H9 (cell line): ENCODE results near the gene SKIC8. TPM values are rescaled to one million over a fixed set of nuclear protein-coding genes. Genes with fewer than 3 reads are reported as not detected.

ENCODE experiments used
- DNase-seq: peaks from one replicate; pipeline ENCODE4 v3.0.0-alpha.2; 2017
- H2AFZ ChIP-seq: one replicate; pipeline ENCODE4 v1.6.1; 2013; ENCODE audit warnings: mild to moderate bottlenecking, low read length, control low read depth, moderate library complexity
- H2AK5ac ChIP-seq: 2 replicates; pipeline ENCODE4 v1.6.1; 2013; ENCODE audit warnings: low read length, control low read depth, mixed read lengths; ENCODE audit not compliant: insufficient read length
- H2BK120ac ChIP-seq: one replicate; pipeline ENCODE4 v1.6.1; 2013; ENCODE audit warnings: low read depth, mild to moderate bottlenecking, low read length, control low read depth, inconsistent platforms; ENCODE audit not compliant: poor library complexity, severe bottlenecking
- H2BK12ac ChIP-seq: 2 replicates; pipeline ENCODE4 v1.6.1; 2013; ENCODE audit warnings: low read length, control low read depth, mixed read lengths, low read depth; ENCODE audit not compliant: insufficient read length
- H2BK15ac ChIP-seq: 2 replicates; pipeline ENCODE4 v1.6.1; 2013; ENCODE audit warnings: low read depth, low read length, control low read depth
- H2BK20ac ChIP-seq: one replicate; pipeline ENCODE4 v1.6.1; 2013; ENCODE audit warnings: low read depth, mild to moderate bottlenecking, low read length, control low read depth, inconsistent platforms; ENCODE audit not compliant: poor library complexity, severe bottlenecking
- H2BK5ac ChIP-seq: 2 replicates; pipeline ENCODE4 v1.6.1; 2013; ENCODE audit warnings: low read length, control low read depth, mixed read lengths; ENCODE audit not compliant: insufficient read length
- H3K14ac ChIP-seq: 2 replicates; pipeline ENCODE4 v1.6.1; 2013; ENCODE audit warnings: low read length, control low read depth; ENCODE audit not compliant: insufficient read depth
- H3K18ac ChIP-seq: 2 replicates; pipeline ENCODE4 v1.6.1; 2013; ENCODE audit warnings: low read depth, mild to moderate bottlenecking, mixed read lengths, low read length, control low read depth; ENCODE audit not compliant: insufficient read length
- H3K23ac ChIP-seq: 2 replicates; pipeline ENCODE4 v1.6.1; 2013; ENCODE audit warnings: low read length, control low read depth, mixed read lengths, low read depth; ENCODE audit not compliant: insufficient read length
- H3K23me2 ChIP-seq: 2 replicates; pipeline ENCODE4 v1.6.1; 2013; ENCODE audit warnings: low read depth, mild to moderate bottlenecking, mixed read lengths, low read length, control low read depth; ENCODE audit not compliant: insufficient read length, poor library complexity, severe bottlenecking
- H3K27ac ChIP-seq: 2 replicates; pipeline ENCODE4 v1.5.1; 2013; ENCODE audit warnings: low read length, control low read depth, mixed read lengths, low read depth; ENCODE audit not compliant: insufficient read length
- H3K27me3 ChIP-seq: 2 replicates; pipeline ENCODE4 v1.6.1; 2013; ENCODE audit warnings: low read length, control low read depth, inconsistent platforms; ENCODE audit not compliant: insufficient read depth
- H3K4ac ChIP-seq: 2 replicates; pipeline ENCODE4 v1.6.1; 2013; ENCODE audit warnings: low read depth, mild to moderate bottlenecking, control low read depth, inconsistent platforms, low read length, moderate library complexity
- H3K4me1 ChIP-seq: 2 replicates; pipeline ENCODE4 v1.6.1; 2013; ENCODE audit warnings: low read length, control low read depth, inconsistent platforms; ENCODE audit not compliant: insufficient read depth
- H3K4me2 ChIP-seq: 2 replicates; pipeline ENCODE4 v1.6.1; 2013; ENCODE audit warnings: low read length, control low read depth, mixed read lengths; ENCODE audit not compliant: insufficient read length, insufficient read depth
- H3K56ac ChIP-seq: 2 replicates; pipeline ENCODE4 v1.6.1; 2013; ENCODE audit warnings: low read depth, mild to moderate bottlenecking, mixed read lengths, low read length, control low read depth; ENCODE audit not compliant: insufficient read length
- H3K79me1 ChIP-seq: 2 replicates; pipeline ENCODE4 v1.6.1; 2013; ENCODE audit warnings: low read depth, mild to moderate bottlenecking, moderate library complexity, low read length, control low read depth, inconsistent platforms; ENCODE audit not compliant: insufficient read depth, poor library complexity, severe bottlenecking
- H3K79me2 ChIP-seq: 2 replicates; pipeline ENCODE4 v1.6.1; 2013; ENCODE audit warnings: low read length, control low read depth, inconsistent platforms; ENCODE audit not compliant: insufficient read depth
- H3K9ac ChIP-seq: 2 replicates; pipeline ENCODE4 v1.6.1; 2013; ENCODE audit warnings: low read length, control low read depth, mixed read lengths; ENCODE audit not compliant: insufficient read length; ENCODE audit errors: extremely low read depth
- H3K9me3 ChIP-seq: one replicate; pipeline ENCODE4 v1.6.1; 2013; ENCODE audit warnings: low read depth, low read length, inconsistent platforms; ENCODE audit not compliant: control insufficient read depth
- H3T11ph ChIP-seq: one replicate; pipeline ENCODE4 v1.6.1; 2013; ENCODE audit warnings: mild to moderate bottlenecking, low read length, control low read depth, inconsistent platforms
- H4K20me1 ChIP-seq: one replicate; pipeline ENCODE4 v1.6.1; 2013; ENCODE audit not compliant: control insufficient read depth, insufficient read length, insufficient read depth
- H4K5ac ChIP-seq: 2 replicates; pipeline ENCODE4 v1.6.1; 2013; ENCODE audit warnings: low read depth, mild to moderate bottlenecking, mixed read lengths, low read length, control low read depth; ENCODE audit not compliant: insufficient read length
- H4K8ac ChIP-seq: replicated peaks from 2 replicates; pipeline ENCODE4 v1.6.1; 2013; ENCODE audit warnings: low read length, control low read depth, mixed read lengths, low read depth; ENCODE audit not compliant: insufficient read length
- H4K91ac ChIP-seq: 2 replicates; pipeline ENCODE4 v1.6.1; 2013; ENCODE audit warnings: low read depth, mild to moderate bottlenecking, moderate library complexity, mixed read lengths, low read length, control low read depth; ENCODE audit not compliant: insufficient read length
- H3K27ac Mint-ChIP-seq, 3 experiments: 2 replicates in 2 of 3; 3 replicates in 1 of 3; pipeline ENCODE4 v1.8.0; 2020 to 2021; ENCODE audit warnings: mixed read lengths in 3 of 3, mild to moderate bottlenecking in 1 of 3, moderate library complexity in 1 of 3
- H3K27me3 Mint-ChIP-seq: 2 replicates; pipeline ENCODE4 v1.8.0; 2021; ENCODE audit warnings: low read depth, mild to moderate bottlenecking, moderate library complexity, mixed read lengths
- H3K36me3 Mint-ChIP-seq, 3 experiments: 2 replicates in 2 of 3; 3 replicates in 1 of 3; pipeline ENCODE4 v1.8.0; 2020 to 2021; ENCODE audit warnings: low read depth in 3 of 3, mixed read lengths in 3 of 3; ENCODE audit not compliant: insufficient read depth in 1 of 3
- H3K4me1 Mint-ChIP-seq, 2 experiments: 2 replicates each; pipeline ENCODE4 v1.8.0; 2020; ENCODE audit warnings: mixed read lengths in 2 of 2
- H3K4me3 Mint-ChIP-seq, 2 experiments: 2 replicates in 1 of 2; 3 replicates in 1 of 2; pipeline ENCODE4 v1.8.0; 2020 to 2021; ENCODE audit warnings: mild to moderate bottlenecking in 2 of 2, mixed read lengths in 2 of 2, moderate library complexity in 1 of 2
- H3K9me3 Mint-ChIP-seq, 2 experiments: 2 replicates in 1 of 2; 3 replicates in 1 of 2; pipeline ENCODE4 v1.8.0; 2020; ENCODE audit warnings: mild to moderate bottlenecking in 2 of 2, mixed read lengths in 2 of 2, moderate library complexity in 1 of 2
- CTCF ChIP-seq: fragments of 200-600 bp; sonication (generic); conservative IDR thresholded peaks from 3 replicates; pipeline ENCODE4 v1.8.0; 2021; ENCODE audit warnings: antibody characterized with exemption, mild to moderate bottlenecking
- WGBS: extraction: QIAGEN DNeasy Blood & Tissue Kit; methylation state at CpG from one replicate; pipeline ENCODE4 v1.1.7; 2013; ENCODE audit warnings: missing lambda C conversion rate, low lambda C conversion rate, mixed read lengths; ENCODE audit not compliant: insufficient read length; ENCODE audit errors: extremely low coverage; 5-methylcytosine and 5-hydroxymethylcytosine counted together
- total RNA-seq: library from RNA; stranded (reverse); gene quantifications from 2 replicates; pipeline ENCODE4 v1.2.1, GENCODE V29; 2021

SKIC8 gene
- total RNA-seq, 1 experiment from 2014 or later: 45.6 TPM

GRCh38 chr15:78276064-78276943, 23.1 kb downstream of the SKIC8 start:
- H4K20me1 ChIP-seq: no peaks in the 10 kb centered on the region
- no peak for DNase-seq
- H3K27ac ChIP-seq: no peak overlapping the region
- H2BK15ac ChIP-seq: no peak overlapping the region
- H3K27ac Mint-ChIP-seq: no peak overlapping the region
- H4K8ac ChIP-seq: no peak overlapping the region
- WGBS: no CpG with 5 or more reads among the region's 6 CpGs
- H3K4me3 Mint-ChIP-seq: no peak overlapping the region
- no peaks in the 10 kb centered on the region for H3K23me2 ChIP-seq
- H3K14ac ChIP-seq: no peak overlapping the region
- no peaks in the 10 kb centered on the region for H3K9me3 ChIP-seq
- H2BK12ac ChIP-seq: no peak overlapping the region
- H3K23ac ChIP-seq: no peak overlapping the region
- H3K27me3 Mint-ChIP-seq: no peaks in the 10 kb centered on the region
- no peaks in the 10 kb centered on the region for H3K79me1 ChIP-seq
- H3T11ph ChIP-seq: no peak overlapping the region
- no peak overlapping the region for H2BK20ac ChIP-seq
- H3K9me3 Mint-ChIP-seq: no peaks in the 10 kb centered on the region
- H2AFZ ChIP-seq: no peak overlapping the region
- no peaks in the 10 kb centered on the region for H3K27me3 ChIP-seq
- no peak overlapping the region for H3K9ac ChIP-seq
- H3K4me1 Mint-ChIP-seq: 0 out of 4 replicates have a peak, but pooled peaks cover 2% of the 10 kb centered on the region in 2 experiments
- no peak overlapping the region for H4K5ac ChIP-seq
- H3K56ac ChIP-seq: no peak overlapping the region
- TF ChIP-seq CTCF: no peak
- no peak overlapping the region for H3K18ac ChIP-seq
- H2BK5ac ChIP-seq: no peak overlapping the region
- H3K36me3 Mint-ChIP-seq: no peaks in the 10 kb centered on the region; a peak in 1 of 7 replicates
- H3K4me2 ChIP-seq: no peak overlapping the region
- no peak overlapping the region for H4K91ac ChIP-seq
- no peak overlapping the region for H3K4ac ChIP-seq
- no peaks in the 10 kb centered on the region for H3K4me1 ChIP-seq
- no peak overlapping the region for H2BK120ac ChIP-seq
- H3K79me2 ChIP-seq: no peaks in the 10 kb centered on the region
- H2AK5ac ChIP-seq: no peak overlapping the region
